HG02798 (cell line): Measurements from ENCODE around the gene KLF7.

Source experiments
- ATAC-seq: cut with Tn5 transposase; IDR thresholded peaks from one replicate; pipeline ENCODE4 v1.9.1; 2021; ENCODE audit warnings: mild to moderate bottlenecking; ENCODE audit not compliant: unreplicated experiment, poor library complexity

Gene KLF7

DNA sequence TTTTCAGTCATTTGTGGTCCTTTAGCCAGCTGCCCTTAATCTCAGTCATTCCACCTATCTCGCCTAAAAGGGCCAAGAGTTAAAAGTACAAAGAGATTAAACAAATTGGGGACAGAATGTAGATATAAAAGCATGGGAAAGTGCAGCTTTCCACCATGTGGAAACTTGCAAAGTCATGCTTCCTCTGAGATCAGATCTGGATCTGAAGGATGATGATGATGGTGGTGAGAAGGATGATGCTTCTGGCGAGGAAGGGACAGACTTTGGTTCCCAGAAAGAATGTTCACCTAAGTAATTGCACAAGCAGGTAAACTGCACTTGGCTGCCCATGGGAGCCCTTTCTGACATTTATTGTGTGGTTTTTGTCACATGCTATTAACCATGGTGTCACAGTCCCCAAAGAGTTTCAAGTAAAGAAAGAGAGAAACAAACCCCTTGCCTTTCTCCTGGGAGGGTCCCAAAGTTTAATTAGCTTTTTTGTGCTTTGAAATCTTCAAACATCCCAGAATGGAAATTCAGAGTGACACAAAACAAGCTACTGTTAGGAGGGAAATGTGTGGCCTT lies 34.7 kb downstream of the KLF7 start:
- ATAC-seq: no peak

GRCh38 chr2:207129821-207130220 lies 35.9 kb downstream of the KLF7 start:
- no peak for ATAC-seq

DNA sequence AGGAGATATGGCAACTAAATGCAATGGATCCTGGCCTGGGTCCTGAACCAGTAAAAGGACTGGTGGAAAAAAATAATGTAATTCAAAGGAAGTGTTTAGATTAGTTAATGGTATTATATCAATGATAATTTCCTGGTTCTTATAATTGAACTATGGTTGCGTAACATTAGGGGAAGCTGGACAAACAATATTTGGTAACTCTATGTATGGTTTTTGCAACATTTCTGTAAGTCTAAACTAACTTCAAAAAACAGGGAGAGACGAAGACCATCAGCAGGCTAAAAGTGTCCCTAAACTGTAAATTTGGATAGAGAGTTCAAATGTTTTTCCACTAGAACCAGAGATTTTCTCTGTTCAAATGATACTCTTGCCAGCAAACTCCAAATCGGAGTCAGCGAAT lies 36.9 kb downstream of the KLF7 start:
- ATAC-seq: no peak

DNA sequence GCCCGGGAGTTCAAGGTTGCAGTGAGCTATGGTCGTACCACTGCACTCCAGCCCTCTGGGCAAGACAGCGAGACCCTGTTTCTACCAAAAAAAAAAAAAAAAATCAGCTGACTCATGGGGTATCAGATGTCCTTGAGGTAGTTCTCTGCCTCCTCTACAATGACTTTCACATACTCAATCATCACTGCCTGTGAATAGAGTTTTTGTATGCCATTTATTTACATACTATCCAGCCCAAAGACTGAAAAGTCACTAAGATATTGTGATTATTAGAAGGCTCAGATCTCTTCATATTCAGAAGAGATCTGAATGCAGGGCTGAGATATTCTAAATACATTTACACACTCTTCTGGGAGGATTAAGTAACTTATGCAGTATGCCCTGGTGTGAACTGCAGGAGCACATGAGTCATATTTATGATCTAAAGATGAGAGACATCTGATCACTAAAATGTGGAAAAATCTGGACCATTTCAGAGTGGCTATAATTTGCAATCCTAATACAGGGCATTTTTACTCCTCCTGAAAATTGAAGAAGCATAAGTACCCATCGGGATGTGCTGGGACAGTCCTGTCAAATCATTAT lies 38.9 kb downstream of the KLF7 start:
- no peak for ATAC-seq

DNA sequence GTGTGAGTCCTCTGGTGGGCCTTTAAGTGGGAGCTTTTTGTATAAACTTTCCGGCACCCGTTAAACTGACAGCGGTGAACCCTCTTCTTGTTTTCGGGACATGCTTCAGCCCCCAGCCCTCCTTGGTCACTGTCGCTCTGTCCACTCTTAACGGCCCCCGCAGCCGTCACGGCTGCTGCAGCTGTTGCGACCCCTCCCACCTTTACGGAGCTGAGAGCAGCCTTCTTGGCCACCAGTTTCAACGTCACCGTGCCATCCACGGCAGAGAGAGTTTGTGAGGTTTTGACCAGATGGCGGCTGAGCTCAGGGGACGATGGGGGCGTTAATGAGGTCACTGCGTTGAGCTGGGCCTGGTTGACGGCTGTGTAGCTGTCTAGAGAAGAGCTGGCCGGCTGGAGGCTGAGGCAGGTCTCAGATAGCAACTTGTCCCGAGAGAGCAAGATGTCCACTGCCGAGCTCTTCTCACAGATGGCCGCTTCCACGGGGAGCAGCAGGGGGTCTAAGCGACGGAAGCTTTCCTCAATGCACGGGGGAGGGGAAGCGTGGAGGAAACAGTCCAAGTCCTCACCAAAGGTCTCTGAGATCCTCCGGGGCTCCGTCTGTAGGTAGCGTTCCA lies 41.9 kb downstream of the KLF7 start:
- ATAC-seq: no peak

DNA sequence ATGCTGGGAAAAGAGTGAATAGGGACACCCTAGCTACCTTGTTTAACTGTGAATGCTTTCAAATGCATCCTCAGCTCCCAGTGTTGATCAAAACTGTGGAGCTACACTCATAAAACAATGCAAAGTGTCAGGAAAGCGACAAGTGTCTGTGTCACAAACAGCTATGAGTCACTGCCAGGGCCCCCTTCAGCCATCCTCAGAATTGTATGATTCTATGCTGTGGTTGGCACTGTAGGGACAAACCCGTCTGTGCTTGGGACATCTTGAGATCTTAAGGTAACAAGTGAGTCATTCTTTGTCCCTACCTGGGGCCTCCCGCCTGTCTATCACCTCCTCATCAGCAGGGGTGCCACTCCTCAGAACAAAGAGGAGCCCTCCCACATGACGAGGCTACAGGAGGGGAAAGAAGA lies 42.4 kb downstream of the KLF7 start:
- ATAC-seq: no peak

DNA sequence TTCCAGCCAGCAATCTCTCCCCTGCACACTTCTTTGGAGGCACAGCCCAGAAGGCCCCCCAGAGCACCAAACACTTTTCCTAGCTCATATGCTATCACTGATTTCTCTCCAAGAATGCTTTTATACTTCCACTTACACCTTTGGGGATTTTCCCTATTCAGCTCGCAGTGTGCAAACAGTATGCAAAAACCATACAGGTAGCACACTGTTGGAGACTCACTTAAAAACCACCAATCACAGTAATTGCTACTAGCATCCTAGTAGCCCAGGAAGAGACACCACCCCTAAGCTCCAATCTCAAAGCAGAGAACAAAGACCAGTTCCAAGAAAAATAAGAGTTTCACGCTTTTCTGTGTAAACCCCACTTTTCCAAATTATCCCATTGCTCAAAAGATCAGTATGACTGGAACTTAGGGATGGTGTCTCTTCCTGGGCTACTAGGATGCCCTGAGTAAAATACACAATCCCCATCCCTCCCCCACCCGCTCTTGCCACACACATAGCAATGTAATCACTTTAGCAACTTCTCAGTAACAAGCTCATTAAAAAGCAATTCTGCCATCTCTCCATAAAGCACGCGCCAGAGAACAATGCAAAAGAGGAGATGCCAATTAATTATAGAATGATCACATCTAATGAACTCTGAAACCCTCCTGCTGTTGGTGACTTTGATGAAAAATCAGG lies 43.0 kb downstream of the KLF7 start:
- ATAC-seq: no peak

GRCh38 chr2:207121784-207122183 lies 44.0 kb downstream of the KLF7 start:
- no peak for ATAC-seq

DNA sequence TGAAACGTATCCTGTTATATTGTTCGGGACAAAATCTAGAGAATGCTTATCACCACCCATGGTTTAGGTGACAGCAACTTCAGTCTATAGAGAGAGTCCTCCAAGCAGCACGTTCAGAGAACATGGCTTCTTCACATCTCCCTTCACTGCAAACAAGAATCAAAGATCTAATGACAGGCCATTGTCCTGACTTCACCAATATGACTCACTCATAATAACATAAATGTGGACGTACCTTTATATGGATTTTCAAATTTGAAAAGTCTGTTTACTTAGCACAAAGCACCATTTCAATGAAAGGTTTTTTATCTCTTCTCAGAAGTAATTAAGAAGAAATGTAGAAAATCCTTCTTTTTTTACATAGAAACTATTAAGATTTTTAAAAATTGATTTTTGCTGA lies 46.7 kb downstream of the KLF7 start:
- no peak for ATAC-seq

DNA sequence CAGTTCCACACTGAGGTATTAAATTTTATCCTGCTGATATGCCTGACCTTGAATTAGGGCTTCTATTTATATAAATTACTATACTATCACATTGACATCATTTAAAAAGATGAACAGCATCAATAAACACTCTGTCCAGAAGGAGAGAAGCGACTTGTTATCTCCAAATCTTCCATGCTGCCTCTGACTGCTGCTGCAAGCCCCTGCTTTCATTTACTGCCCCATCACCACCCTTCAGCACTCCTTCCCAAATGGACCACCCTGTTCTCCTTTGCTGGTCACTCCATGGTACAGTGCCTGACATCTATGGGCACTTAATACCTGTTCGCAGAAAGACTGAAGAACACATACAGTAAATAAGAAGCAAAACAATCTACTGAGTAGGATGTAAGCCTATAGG lies 48.1 kb downstream of the KLF7 start:
- no peak for ATAC-seq

GRCh38 chr2:207115715-207116364 lies 49.9 kb downstream of the KLF7 start:
- ATAC-seq: no peak

DNA sequence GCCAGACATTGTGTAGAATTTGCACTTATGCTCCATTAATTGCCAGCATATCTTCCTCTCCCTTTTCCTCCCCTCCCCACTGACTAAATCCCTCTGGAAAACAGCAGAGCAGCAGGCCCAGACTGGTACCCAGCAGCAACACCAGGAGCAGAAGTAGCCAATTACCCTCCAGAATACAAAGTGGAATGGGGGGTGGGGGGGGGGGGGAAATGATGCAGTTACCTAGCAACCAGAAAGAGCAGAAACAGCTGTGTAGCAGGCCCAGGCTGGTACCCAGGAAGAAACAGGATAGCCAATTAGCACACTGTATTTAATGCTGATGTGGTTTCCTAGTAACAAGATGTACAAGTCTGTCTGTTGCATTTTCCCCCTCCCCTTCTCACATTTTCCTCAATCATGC lies 52.3 kb downstream of the KLF7 start:
- ATAC-seq: no peak

GRCh38 chr2:207112785-207113184 lies 53.0 kb downstream of the KLF7 start:
- ATAC-seq: no peak

DNA sequence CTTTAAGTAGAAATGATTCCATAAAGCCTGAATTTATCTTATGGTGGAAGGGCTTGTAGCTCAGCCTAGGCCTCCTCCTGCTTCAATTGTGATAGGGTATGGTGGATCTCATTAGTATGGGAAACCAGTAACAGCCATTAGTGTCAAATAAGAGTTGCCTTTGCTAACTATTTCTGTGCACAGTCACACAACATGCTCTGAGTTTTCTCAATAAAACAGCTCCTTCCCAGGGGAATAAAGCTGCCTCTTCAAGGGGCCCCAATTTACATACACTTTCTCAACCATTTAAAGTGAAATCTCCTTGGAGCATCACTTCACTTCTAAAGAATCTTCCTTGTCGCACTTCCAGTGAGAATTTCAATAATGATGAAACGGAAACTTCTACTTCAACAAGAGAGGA lies 53.4 kb downstream of the KLF7 start:
- no peak for ATAC-seq

DNA sequence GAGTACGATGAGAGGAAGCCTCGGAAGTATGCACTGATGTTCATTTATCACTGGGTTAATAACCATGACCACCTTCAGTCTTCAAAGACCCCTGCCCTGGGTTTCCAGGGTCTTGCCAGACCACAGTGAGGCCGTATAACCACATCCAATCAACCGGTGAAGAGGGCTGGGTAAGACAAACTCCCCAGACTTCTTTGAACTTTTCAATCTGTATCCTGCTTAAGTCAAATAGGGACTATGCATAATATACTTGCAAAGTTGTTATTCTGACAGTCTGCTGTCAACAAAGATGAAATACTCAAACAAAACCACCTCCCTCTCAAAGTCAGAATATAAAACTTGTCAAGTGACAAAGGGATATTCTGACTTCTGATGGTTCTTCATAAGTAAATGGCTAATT lies 54.0 kb downstream of the KLF7 start:
- ATAC-seq: no peak

GRCh38 chr2:207110715-207111114 lies 55.0 kb downstream of the KLF7 start:
- no peak for ATAC-seq

DNA sequence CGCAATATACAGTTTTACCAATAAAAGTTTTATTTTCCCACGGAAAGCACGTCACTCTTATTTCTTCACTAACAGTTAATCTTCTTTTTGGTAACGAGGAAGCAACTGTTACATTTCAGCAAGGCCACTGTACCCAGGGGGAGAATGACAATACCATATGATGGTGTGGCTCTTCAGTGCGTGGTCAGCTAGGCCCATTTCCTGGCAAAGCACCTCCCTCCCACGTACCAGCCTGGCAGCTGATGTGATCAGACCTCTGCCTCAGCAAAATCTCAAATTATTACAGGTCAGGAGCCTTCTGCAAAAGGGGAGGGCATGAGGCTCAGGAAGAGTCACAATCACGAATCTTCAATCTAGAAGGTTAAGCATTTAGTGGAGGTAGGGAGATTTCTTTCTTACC lies 55.4 kb downstream of the KLF7 start:
- no peak for ATAC-seq

DNA sequence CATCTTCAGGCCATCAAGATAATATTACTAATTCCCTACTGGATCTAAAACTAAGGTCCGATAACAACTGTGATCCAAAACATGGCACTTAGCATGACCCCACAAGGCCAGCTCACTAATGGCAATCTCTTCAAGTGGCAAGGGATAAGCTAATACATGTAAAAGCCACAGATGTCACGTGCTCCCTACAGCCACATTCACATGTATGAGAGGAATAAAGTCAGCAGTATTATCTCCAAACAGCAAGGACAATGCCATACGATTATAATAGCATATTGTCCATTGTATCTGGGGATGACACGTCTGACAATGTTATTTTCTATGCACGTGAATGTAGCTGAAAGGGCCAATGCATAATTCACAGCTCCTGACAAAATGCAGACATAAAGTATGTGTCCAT lies 56.0 kb downstream of the KLF7 start:
- ATAC-seq: no peak

- no peak for ATAC-seq
Measured at GRCh38 chr2:207108440-207108839, 57.3 kb downstream of the KLF7 start.

- no peak for ATAC-seq
Measured at GRCh38 chr2:207107551-207107950, 58.2 kb downstream of the KLF7 start.

GRCh38 chr2:207107131-207107530 lies 58.6 kb downstream of the KLF7 start:
- ATAC-seq: no peak
